GM21390 (cell line): ENCODE data around the gene YLPM1.

Source experiments
- ATAC-seq: cut with Tn5 transposase; IDR thresholded peaks from one replicate; pipeline ENCODE4 v1.9.1; 2021; ENCODE audit not compliant: unreplicated experiment

Gene YLPM1

GRCh38 chr14:74866708-74867389 lies 103.7 kb downstream of the YLPM1 start:
- ATAC-seq, result no peak

DNA sequence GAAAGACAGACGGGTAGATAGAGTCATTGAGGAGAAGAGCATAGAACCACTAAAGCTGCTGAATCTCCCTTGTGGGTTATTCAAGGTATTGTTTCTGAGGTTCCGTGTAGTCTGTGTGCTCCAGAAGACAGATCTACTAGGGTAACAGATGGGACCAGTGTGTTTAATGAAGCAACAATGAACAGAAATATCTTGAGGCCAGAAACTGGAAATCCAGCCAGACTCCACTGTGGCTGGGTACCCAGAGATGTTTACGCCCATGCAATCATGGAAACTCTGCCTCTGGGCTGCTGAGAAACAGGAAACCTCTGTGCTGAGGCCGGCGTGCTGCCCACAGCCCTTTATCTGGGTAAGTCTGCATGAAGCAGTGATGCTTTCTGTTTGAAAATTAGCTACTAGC lies 104.6 kb downstream of the YLPM1 start:
- no peak for ATAC-seq

- no peak for ATAC-seq
These were observed 105.6 kb downstream of the YLPM1 start for GRCh38 chr14:74868739-74869138.

GRCh38 chr14:74871819-74872218 lies 108.7 kb downstream of the YLPM1 start:
- ATAC-seq, result no peak

DNA sequence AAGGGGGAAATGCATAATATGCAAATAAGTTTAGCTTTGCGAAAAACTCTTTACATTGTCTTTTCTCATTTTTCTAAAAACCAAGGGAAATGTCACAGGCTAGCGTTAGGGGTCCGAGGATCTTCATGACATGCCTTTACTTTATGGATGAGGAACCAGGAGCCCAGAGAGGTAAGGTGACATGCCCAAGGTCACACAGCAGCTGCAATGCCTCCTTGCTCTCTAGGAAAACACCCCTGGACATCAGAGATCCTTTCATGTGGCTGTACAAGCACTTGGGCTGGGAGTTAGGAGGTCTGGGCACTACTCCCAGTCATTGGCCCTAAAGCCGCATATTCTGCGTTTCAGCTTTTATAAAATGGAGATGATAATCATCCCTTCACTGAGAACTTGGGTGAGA lies 112.1 kb downstream of the YLPM1 start:
- no peak for ATAC-seq

DNA sequence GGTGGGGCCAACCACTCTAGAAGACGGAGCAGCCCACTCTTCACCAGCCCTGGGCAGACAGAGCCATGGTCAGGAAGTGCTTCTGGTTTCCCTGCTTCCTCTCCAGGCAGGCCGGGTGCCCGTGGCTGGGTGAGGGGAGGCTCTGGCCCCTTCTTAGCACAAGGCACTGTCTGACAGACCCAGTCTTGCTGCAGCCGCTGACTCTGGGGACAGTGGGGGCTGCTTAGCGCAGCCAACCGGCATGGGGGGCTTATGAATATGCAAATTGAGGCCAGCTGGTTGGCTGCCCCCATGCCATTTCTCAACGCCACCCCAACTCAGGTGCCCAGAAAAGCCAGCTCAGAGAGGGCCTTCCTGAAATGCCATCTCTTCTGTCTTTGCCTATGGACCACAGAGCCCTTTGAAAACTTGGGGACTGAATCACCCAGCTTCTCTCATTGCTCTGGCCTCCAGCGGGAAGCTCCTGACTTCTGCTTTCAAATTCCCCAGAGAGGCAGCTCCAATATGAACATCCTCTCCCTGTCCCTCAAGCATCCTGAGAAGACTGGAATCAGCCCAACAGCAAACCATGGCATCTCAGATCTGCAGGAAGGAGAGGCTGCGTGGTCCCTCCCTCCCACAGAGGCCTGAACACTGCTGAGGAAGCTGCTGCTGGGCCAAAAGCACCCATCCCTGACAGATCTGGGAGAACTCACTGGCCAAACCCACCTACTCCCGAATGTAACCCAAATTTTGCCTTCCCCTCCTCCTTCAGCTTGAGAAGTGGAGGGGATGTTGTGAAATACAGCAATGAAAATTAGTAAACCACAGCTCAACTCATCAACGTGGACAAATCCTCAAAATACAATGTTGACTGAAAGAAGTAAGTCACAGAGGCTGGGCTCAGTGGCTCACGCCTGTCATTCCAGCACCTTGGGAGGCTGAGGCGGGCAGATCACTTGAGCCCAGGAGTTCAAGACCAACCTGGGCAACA lies 113.1 kb downstream of the YLPM1 start, which contains the start of gene PROX2:
Gene PROX2 (minus strand): TSS at position 205 of the 973 bp plus-strand sequence. CDS start 12,311 bp downstream, outside the sequence.
- ATAC-seq, result no peak

DNA sequence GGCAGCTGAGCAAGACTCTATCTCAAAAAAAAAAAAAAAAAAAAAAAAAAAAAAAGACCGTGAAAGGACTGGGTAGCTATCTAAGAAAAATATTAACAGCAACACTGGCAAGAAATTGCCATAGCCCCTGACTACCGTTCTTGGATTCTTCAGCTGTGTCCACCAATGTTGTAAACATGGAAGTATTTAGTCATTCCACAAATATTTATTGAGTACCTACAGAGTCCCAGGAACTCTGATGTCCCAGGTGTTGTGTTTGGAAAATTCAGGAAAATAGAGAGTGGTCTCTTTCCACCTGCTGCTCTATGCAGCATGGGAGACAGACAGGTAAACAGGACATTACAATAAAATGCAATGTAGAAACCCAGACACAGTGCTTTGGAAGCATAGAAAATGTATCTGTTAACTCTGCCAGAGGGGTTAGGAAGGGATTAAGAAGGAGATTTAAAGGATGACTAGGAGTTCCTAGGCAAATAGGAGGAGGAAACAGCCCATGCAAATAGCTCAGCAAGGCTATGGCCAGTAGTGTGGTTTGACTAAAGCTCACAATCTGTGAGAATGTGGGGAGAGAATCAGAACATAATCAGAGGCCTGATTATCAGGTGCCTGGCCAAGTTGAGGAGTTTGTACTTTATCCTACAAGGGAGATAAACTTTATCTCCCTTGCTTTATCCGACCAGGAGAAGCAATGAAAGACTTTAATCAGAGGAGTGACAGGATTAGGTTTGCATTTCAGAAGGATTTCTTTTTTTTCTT lies 116.5 kb downstream of the YLPM1 start:
- no peak for ATAC-seq

- ATAC-seq, result peak; percentile 91
These were observed 118.5 kb downstream of the YLPM1 start, which contains the start of gene DLST for GRCh38 chr14:74881431-74882102. TSS of gene DLST (plus strand) at chr14:74881916. CDS start at chr14:74881954, 38 bp downstream.

- ATAC-seq, result peak; percentile 33
These were observed 119.2 kb downstream of the YLPM1 start for GRCh38 chr14:74882103-74882920.
